Smooth muscle cell (in vitro differentiated cells): ENCODE measurements around the gene SOST. TPM values are rescaled to one million over a fixed set of nuclear protein-coding genes. Genes with fewer than 3 reads are reported as not detected.
A peak's percentile ranks its signal among the peaks of the same experiment; 100 is the strongest.

Experiments used
- DNase-seq: peaks from one replicate; lab custom pipeline; 2025; ENCODE audit not compliant: unreplicated experiment; lab: John Stamatoyannopoulos, UW
- H2AFZ ChIP-seq: fragments of 200-600 bp; sonication (generic); 2 replicates; pipeline ENCODE4 v1.6.0; 2016; ENCODE audit warnings: antibody characterized with exemption, low read depth, mild to moderate bottlenecking
- H3F3A ChIP-seq: fragments of 200-600 bp; sonication (generic); 2 replicates; pipeline ENCODE4 v1.6.0; 2017; ENCODE audit warnings: antibody characterized with exemption, low read depth
- H3K27ac ChIP-seq: fragments of 200-600 bp; sonication (generic); 2 replicates; pipeline ENCODE4 v1.5.1; 2016; ENCODE audit warnings: low read depth, mild to moderate bottlenecking
- H3K27me3 ChIP-seq: fragments of 200-600 bp; sonication (generic); 2 replicates; pipeline ENCODE4 v1.6.1; 2016; ENCODE audit warnings: low read depth, mild to moderate bottlenecking
- H3K36me3 ChIP-seq: fragments of 200-600 bp; sonication (generic); 2 replicates; pipeline ENCODE4 v1.5.1; 2016; ENCODE audit warnings: low read depth
- H3K4me1 ChIP-seq: fragments of 200-600 bp; sonication (generic); 2 replicates; pipeline ENCODE4 v1.5.1; 2016; ENCODE audit warnings: low read depth
- H3K4me2 ChIP-seq: fragments of 200-600 bp; sonication (generic); 2 replicates; pipeline ENCODE4 v1.6.0; 2016; ENCODE audit warnings: mild to moderate bottlenecking
- H3K4me3 ChIP-seq: fragments of 200-600 bp; sonication (generic); 2 replicates; pipeline ENCODE4 v1.5.1; 2016; ENCODE audit warnings: mild to moderate bottlenecking
- H3K79me2 ChIP-seq: fragments of 200-600 bp; sonication (generic); 2 replicates; pipeline ENCODE4 v1.6.0; 2016; ENCODE audit warnings: low read depth, mild to moderate bottlenecking
- H3K9ac ChIP-seq: fragments of 200-600 bp; sonication (generic); 2 replicates; pipeline ENCODE4 v1.6.0; 2016; ENCODE audit warnings: low read depth
- H3K9me3 ChIP-seq: fragments of 200-600 bp; sonication (generic); replicated peaks from 2 replicates; pipeline ENCODE4 v1.5.1; 2016; ENCODE audit warnings: low read depth
- H4K20me1 ChIP-seq: fragments of 200-600 bp; sonication (generic); 2 replicates; pipeline ENCODE4 v1.6.0; 2016; ENCODE audit warnings: low read depth
- WGBS: methylation state at CpG from one replicate; pipeline ENCODE4 v1.1.7; 2016; ENCODE audit warnings: low lambda C conversion rate; 5-methylcytosine and 5-hydroxymethylcytosine counted together
- polyA plus RNA-seq: library from polyadenylated mRNA; unstranded; fragments of >200 nt; fragmentation: Nextera tagmentation; extraction: Ambion mirVana; gene quantifications from 2 replicates; pipeline ENCODE4 v1.2.1, GENCODE V29; 2016
- total RNA-seq: library from RNA; depleted of rRNA; stranded (reverse); fragments of >200 nt; gene quantifications from 2 replicates; pipeline ENCODE4 v1.2.3, GENCODE V29; 2014
- TF ChIP-seq, protein P1 (sequence below): fragments of 200-600 bp; sonication (generic); IDR thresholded peaks from 2 replicates; pipeline ENCODE4 v1.5.1; 2017; ENCODE audit warnings: borderline replicate concordance, mild to moderate bottlenecking, antibody characterized with exemption; ENCODE audit not compliant: insufficient read depth, poor library complexity, severe bottlenecking

The SOST gene
- total and polyA plus RNA-seq, 2 experiments from 2014 or later: not detected

- DNase-seq: no peak
- Histone ChIP-seq H2AFZ (no peak overlapping the region), H3K9ac (no peak overlapping the region), H3K4me3 (no peak overlapping the region), H3K9me3 (no peaks in the 10 kb centered on the region), H3K27ac (no peak overlapping the region), H3K4me1 (no peaks in the 10 kb centered on the region), H3K79me2 (no peaks in the 10 kb centered on the region), H3K4me2 (no peak overlapping the region), H3K27me3 (peaks cover 34% of the 10 kb centered on the region), H4K20me1 (no peaks in the 10 kb centered on the region), H3F3A (no peaks in the 10 kb centered on the region), H3K36me3 (no peaks in the 10 kb centered on the region)
- TF ChIP-seq, protein P1, sequence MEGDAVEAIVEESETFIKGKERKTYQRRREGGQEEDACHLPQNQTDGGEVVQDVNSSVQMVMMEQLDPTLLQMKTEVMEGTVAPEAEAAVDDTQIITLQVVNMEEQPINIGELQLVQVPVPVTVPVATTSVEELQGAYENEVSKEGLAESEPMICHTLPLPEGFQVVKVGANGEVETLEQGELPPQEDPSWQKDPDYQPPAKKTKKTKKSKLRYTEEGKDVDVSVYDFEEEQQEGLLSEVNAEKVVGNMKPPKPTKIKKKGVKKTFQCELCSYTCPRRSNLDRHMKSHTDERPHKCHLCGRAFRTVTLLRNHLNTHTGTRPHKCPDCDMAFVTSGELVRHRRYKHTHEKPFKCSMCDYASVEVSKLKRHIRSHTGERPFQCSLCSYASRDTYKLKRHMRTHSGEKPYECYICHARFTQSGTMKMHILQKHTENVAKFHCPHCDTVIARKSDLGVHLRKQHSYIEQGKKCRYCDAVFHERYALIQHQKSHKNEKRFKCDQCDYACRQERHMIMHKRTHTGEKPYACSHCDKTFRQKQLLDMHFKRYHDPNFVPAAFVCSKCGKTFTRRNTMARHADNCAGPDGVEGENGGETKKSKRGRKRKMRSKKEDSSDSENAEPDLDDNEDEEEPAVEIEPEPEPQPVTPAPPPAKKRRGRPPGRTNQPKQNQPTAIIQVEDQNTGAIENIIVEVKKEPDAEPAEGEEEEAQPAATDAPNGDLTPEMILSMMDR: no peak
- WGBS: 85% methylated on average over 5 of the region's 5 CpGs
These were observed 5.0 kb downstream of the SOST start for GRCh38 chr17:43753493-43754129.

GRCh38 chr17:43750153-43750552, 8.4 kb downstream of the SOST start:
- 92% methylated on average over 5 of the region's 5 CpGs for WGBS
- H3K4me1 ChIP-seq: peaks cover 7% of the 10 kb centered on the region
- no peak overlapping the region for H3K4me2 ChIP-seq

GRCh38 chr17:43745541-43745940, 13.1 kb downstream of the SOST start:
- H3K4me1 ChIP-seq: peaks cover 8% of the 10 kb centered on the region
- 21% methylated on average over 6 of the region's 6 CpGs for WGBS
- TF ChIP-seq, protein P1: no peak
- H3K9ac ChIP-seq: no peak overlapping the region
- no peaks in the 10 kb centered on the region for H3K9me3 ChIP-seq
- DNase-seq: no peak
- no peaks in the 10 kb centered on the region for H3K79me2 ChIP-seq
- H2AFZ ChIP-seq: peak overlapping the region; percentile 0
- peak overlapping the region; percentile 10 for H3K4me2 ChIP-seq
- no peaks in the 10 kb centered on the region for H4K20me1 ChIP-seq
- no peak overlapping the region for H3K27ac ChIP-seq
- no peaks in the 10 kb centered on the region for H3K27me3 ChIP-seq
- H3F3A ChIP-seq: no peaks in the 10 kb centered on the region
- no peaks in the 10 kb centered on the region for H3K36me3 ChIP-seq
- H3K4me3 ChIP-seq: no peak overlapping the region

More at GRCh38 chr17:43750153-43750552, 8.4 kb downstream of the SOST start:
- no peaks in the 10 kb centered on the region for H3K79me2 ChIP-seq
- H2AFZ ChIP-seq: no peak overlapping the region
- DNase-seq: no peak
- H3K27me3 ChIP-seq: peaks cover 12% of the 10 kb centered on the region
- no peak overlapping the region for H3K9ac ChIP-seq
- no peak overlapping the region for H3K4me3 ChIP-seq
- TF ChIP-seq, protein P1: no peak
- no peaks in the 10 kb centered on the region for H3K36me3 ChIP-seq
- no peaks in the 10 kb centered on the region for H3F3A ChIP-seq
- no peaks in the 10 kb centered on the region for H4K20me1 ChIP-seq
- H3K9me3 ChIP-seq: no peaks in the 10 kb centered on the region
- H3K27ac ChIP-seq: no peak overlapping the region

- Histone ChIP-seq H3K4me3 (no peak overlapping the region), H3K9ac (no peak overlapping the region), H3K4me1 (peaks cover 8% of the 10 kb centered on the region), H3F3A (no peaks in the 10 kb centered on the region), H3K36me3 (no peaks in the 10 kb centered on the region), H3K27ac (no peak overlapping the region), H3K9me3 (no peaks in the 10 kb centered on the region), H4K20me1 (no peaks in the 10 kb centered on the region), H3K79me2 (no peaks in the 10 kb centered on the region), H3K4me2 (no peak overlapping the region), H2AFZ (no peak overlapping the region), H3K27me3 (no peaks in the 10 kb centered on the region)
- TF ChIP-seq, protein P1: no peak
- WGBS: 95% methylated on average over 5 of the region's 5 CpGs
- no peak for DNase-seq
These were observed 17.0 kb downstream of the SOST start for GRCh38 chr17:43741636-43742035.
